ENCODE measurements around the gene TMEM50B.
A peak's percentile ranks its signal among the peaks of the same experiment; 100 is the strongest.
"Not testable (repeated sequence)": the region's sequence is repeated elsewhere in the genome, so short reads cannot be mapped to it uniquely, and the experiment has no call there.

The TMEM50B gene

DNA sequence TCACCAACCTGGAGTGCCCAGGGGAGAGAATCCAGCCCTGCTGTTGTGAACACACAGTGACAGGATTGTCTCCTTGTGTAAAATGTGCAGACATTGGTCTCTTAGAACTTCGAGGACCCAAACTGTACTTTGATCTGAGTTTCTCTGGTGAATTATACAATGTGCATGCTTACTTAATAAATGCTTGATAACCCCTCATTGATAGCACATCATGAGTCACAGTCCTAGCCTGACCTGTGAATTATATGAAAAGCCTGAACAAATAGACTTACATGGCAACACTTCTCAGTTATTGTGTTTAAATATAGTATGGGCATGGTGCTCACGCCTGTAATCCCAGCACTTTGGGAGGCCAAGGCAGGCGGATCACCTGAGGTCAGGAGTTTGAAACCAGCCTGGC is 53.9 kb downstream of the TMEM50B start:
- no peak for DNase-seq

DNA sequence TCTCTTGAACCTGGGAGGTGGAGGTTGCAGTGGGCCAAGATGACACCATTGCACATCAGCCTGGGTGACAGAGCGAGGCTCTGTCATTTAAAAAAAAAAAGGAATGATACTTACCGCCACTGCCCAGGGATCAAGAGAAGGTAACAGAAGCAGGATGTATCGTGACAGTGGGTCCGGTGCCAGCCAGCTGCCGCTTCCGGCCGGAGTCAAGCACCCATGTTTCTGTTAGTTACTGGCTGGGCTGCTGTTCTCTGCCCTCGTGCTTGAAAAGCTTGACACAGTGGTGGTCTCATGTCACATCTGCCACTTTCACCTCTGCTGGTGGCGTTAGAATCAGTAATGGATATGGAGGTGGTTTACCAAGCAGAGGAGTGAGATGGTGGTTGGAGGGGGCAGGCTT is 55.6 kb downstream of the TMEM50B start:
- DNase-seq = no peak

DNA sequence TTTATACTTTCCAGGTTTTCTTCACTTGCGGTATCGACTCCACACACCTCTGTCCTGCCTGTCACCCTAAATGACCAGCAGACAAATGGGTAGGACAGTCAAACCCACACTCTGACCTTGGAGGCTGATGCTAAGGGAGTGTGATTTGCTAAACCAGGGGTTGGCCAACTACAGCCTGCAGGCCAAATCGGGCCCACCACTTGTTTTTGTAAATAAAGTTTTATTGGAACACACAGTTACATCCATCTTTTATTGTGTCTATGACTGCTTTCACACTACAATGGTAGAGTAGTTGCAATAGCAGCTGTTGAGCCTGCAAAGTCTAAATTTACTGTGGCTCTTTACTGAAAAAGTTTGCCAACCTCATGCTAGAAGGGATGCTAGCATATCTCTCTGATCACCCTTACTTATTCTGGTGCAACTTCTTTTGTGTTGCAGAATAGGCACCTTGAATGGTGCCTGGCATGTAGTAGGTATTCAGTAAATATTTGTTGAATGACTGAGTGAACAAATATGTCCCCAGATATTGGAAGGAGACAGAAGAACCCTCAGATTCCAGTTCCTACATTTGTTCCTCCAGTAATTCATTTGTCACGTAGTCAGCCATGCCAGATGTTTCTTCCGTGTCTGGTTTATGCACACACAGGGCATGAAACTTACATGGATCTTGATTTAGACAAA is 57.9 kb downstream of the TMEM50B start:
- DNase-seq = no peak

DNA sequence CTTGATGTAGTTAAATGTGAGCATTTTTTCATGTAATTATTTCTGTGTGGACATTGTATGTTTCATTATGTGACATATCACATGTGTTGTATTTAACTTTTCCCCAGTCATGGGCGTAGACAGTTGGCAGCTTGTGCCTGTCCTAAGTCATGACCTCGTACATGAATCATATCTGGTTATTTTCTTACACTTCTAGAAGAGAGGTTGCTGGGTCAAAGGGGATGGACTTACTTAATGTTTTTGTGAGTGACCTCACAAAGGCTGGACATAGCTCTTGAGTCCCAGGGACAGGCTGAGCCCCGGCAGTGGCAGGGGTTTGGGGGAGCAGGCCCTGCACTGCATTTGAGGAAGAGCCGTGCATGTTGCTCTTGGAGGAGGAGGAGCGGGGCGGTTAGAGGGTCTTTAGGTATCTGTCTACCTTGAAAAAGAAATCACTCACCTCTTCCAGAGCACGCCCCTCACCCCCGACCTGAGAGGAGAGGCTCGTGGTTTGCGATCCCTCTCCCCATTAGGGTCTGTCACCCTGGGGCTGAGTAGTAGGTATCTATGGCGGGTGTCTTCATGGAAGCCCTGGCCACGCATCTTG is 60.1 kb downstream of the TMEM50B start:
- no peak for DNase-seq

DNA sequence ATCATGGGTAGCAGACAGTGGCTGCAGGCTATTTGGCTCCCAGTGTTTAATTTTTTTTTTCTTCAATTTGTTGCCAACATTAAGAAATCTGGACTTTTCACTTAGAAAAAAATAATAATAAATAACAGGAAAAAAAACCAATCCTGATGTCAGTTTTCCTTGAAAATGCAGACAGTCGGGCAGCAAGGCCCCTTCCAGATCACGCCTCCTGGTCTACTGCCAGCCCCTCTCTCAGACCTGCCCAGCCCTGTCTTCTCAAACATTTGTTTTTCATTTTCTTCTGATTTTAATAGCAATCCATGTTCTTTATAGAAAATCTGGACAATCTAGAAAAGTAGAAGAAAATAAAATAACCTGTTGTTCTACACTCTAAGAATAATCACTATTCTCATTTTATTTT is 61.1 kb downstream of the TMEM50B start:
- DNase-seq = no peak

DNA sequence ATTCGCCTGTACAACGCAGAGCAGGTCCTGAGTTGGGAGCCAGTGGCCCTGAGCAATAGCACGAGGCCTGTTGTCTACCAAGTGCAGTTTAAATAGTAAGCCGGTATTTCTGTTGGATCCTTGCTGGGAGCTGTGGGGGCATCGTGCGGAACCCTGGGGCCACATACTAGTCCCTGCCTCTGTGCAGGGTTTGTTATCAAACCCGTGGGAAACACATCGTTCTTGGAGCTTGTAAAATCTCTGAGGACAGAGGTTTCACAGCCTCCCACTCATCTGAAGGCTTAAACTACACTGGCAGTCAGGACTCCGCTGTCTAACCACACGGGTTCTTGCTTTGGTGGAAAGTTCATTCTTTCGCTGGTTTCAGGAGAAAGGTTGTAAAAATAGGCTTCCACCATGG is 64.8 kb downstream of the TMEM50B start:
- no peak for DNase-seq

DNA sequence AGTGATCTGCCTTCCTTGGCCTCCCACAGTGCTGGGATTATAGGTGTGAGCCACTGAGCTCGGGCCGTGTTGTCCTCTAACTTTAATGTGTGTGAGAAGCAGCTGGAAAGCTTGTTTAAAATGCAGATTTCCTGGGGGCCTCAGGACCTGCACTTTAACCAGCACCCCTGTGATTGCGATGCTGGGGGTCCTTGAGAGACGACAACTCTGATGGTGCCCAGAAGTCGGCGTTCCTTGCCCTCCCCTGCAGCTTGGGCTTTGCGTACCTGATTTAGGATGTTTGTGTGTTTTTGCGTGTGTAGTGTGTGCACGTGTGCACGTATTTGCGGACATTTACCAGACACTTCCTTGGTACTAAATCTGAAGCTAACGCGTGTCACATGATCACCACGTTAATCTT is 65.7 kb downstream of the TMEM50B start:
- DNase-seq = no peak

DNA sequence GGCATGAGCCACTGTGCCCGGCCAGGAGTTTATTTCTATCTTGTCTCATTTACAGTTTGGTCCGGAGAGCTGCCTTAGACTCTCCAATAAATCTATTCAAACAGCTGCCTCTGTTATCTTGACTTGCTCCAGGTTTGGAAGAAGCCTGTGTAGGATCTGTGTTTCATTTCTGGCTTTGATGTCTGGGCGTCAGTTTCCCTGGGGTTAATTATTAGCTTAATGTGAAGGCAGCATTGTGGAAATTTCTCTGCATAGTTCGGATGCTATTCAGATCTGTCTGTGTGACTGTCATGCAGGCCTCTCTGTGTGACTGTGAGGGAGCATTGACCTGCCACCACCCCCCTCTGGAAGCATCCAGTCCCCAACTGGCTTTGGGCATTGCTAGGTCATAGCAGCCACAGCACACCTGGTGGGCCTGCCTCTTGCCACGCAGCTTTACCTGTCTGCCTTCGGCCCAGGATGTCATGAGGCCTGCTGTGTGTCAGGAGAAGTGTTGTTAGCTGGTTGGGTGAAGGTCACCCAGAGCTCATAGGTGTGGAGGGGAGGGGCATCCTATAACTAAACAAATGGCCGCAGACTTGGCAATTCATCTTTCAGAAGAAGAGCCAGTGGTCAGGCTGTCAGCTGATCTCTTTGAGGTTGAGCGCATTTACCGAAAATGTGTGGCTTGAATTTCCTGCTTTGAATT is 66.8 kb downstream of the TMEM50B start:
- DNase-seq = no peak

DNA sequence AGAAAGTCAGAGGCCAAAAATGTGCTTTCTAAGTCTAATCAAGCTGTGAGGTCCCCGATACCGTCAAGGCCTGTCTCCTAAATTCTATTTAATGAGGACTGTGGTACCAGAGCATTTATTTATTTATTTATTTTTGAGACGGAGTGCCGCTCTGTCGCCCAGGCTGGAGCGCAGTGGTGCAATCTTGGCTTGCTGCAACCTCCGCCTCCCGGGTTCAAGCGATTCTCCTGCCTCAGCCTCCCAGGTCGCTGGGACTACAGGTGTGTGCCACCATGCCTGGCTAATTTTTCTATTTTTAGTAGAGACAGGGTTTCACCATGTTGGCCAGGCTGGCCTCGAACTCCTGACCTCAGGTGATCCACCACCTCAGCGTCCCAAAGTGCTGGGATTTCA is 67.3 kb downstream of the TMEM50B start:
- DNase-seq = not testable (repeated sequence)

DNA sequence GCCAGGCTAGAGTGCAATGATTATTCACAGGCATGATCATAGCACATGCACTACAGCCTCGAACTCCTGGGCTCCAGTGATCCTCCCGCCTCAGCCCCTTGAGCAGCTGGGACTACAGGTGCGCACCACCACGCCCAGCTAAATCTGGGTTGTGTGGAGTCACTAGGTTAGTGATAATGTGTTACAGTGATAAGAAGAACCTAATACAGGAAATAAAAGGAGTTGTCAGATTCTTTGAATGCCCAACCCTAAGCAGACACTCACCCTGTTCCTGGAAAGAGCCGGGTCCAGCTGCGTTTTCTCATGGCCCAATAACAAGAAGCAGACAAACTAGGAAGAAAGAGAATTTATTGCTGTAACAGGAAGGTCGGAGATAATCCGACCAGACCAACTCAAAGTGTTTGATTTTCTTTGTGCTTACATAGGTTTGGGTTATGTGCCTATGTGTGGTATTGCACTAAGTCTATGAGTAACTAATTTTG is 67.8 kb downstream of the TMEM50B start:
- DNase-seq = no peak

DNA sequence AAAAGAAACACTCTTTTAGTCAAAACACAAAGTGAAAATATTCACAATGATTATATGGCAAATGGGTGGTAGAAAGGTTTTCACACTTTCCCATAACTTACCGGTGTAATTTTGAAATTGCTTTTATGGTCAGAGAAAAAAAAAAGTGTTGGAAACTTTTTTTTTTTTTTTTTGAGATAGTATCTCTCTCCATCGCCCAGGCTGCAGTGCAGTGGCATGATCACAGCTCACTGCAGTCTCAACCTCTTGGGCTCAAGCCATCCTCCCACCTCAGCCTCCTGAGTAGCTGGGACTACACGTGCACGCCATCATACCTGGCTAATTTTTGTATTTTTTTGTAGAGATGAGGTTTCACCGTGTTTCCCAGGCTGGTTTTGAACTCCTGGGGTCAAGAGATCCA is 73.3 kb downstream of the TMEM50B start:
- no peak for DNase-seq

DNA sequence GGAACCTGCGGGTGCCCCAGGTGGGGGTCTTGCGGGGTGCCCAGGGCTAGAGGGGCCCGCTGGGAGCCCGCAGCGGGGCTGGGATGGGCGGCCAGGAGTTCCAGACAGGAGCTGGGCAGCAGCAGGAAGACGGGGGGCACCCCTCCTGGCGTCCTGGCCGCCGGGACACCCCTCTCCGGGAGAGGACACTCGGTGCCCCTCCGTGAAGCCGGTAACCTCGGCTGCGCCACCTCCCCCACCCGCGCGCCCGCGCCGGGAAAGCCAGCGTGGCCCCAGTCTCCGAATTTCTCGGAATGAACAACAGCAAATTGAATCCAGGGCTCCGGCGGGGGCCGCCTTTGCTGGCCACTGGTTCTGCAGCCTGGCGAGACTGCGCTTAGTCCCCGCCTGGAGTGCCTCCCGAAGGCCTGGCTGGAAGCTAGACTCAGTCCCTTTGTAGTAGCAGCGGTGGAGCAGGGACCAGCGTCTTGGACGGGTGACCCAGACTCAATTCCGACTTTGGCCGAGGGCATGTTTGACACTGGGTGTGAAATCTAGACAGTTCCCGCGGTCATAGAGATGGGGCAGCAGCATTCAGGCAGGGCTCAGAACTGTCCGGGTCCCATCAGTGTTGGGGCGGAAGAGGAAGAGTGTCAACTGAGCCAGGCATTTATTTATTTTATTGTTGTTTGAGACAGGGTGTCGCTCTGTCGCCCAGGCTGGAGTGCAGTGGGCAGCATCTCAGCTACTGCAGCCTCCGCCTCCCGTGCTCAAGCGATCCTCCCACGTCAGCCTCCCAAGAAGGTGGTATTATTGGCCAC is 75.8 kb downstream of the TMEM50B start:
- DNase-seq = peak; percentile 36

DNA sequence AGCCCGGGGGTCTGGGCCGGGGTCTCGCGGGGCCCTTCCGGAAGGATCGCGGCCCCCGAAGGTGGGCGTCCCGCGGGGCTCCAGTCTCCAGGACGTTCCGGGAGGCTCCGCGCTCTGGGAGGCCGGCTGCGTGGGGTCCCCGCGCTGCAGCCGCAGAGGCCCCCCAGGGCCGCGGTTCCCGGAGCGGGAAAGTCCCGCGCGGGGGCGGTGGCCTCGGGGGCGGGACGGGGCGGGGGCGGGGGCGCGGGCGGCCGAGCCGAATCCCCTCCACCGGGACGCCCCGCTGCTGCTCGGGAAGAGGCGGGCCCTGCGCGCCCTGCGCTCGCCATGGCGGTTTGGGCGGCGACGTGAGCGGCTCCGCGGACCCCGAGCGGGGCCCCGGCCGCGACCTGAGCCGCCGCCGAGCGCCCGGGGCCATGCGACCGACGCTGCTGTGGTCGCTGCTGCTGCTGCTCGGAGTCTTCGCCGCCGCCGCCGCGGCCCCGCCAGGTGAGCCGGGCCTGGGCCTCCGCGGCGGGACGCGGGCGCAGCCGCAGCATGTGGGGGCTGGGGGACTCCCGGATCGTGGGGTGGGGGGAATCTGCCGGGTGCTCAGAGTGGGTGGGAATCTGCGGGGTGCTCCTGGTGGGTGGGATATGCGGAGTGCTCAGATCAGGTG is 76.5 kb downstream of the TMEM50B start, which contains the start of gene IFNGR2:
TSS of gene IFNGR2 (plus strand) at position 286 of the 658 bp plus-strand sequence. CDS start at position 417, 131 bp downstream.
- peak; percentile 68 for DNase-seq

DNA sequence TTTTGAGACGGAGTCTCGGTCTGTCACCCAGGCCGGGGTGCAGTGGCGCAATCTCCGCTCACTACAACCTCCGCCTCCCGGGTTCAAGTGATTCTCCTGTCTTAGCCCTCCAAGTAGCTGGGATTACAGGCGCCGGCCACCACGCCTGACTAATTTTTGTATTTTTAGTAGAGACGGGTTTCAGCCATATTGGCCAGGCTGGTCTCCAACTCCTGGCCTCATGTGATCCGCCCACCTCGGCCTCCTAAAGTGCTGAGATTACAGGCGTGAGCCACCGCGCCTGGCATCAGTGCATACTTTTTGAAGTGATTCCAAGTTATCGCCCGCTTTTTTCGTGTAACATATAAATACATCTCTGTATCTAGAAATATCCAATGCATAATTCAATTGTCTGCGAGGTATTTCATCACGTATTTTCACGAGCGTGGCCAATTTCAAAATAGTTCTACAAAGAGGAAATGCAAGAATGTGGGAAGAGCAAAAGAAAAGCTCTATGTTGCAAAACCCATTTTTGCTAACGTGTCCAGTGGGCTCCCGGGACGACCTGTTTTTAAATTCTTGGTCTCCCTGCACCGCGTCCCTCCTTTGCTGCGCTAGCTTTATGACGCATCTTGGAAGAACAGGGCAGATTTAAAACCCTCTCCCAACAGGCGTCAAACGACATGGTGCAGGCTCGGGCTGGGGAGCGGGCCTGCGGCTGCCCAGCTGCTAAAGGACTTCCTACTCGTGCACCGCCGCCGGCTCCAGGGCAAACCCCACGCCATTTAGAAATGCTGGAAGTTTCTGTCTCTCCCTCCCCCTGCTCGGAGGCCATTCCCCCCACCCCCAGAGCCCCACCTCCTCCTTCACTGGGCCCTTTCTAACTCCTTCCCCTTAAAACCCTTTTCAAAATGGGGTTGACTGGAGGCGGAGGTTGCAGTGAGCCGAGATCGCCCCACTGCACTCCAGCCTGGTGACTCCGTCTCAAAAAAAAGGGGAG is 77.5 kb downstream of the TMEM50B start:
- DNase-seq = peak; percentile 37

DNA sequence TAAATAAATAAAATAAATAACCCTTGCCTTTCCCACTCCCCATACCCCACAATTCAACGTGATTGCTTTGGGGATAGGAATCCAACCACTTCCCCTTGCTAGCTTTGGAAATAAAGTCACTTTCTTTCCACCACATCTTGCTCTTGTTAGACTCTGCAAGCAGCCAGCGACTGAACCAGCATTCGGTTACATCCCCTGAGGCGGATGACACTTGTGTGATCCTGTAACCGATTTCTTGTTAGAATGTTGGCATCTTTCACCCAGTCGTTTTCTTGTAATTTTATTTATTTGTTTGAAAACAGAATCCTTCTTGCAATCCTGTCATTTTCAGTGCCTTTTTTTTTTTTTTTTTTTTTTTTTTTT is 78.2 kb downstream of the TMEM50B start:
- no peak for DNase-seq

All from CD4-positive, alpha-beta T cell treated with Interleukin-6 for 4 hours (primary cell).